GM18907 (cell line): Measurements from ENCODE around the gene MRGPRD.

ENCODE experiments used
- ATAC-seq: cut with Tn5 transposase; IDR thresholded peaks from one replicate; pipeline ENCODE4 v1.9.1; 2021; ENCODE audit warnings: mild to moderate bottlenecking, moderate library complexity; ENCODE audit not compliant: unreplicated experiment

MRGPRD gene

DNA sequence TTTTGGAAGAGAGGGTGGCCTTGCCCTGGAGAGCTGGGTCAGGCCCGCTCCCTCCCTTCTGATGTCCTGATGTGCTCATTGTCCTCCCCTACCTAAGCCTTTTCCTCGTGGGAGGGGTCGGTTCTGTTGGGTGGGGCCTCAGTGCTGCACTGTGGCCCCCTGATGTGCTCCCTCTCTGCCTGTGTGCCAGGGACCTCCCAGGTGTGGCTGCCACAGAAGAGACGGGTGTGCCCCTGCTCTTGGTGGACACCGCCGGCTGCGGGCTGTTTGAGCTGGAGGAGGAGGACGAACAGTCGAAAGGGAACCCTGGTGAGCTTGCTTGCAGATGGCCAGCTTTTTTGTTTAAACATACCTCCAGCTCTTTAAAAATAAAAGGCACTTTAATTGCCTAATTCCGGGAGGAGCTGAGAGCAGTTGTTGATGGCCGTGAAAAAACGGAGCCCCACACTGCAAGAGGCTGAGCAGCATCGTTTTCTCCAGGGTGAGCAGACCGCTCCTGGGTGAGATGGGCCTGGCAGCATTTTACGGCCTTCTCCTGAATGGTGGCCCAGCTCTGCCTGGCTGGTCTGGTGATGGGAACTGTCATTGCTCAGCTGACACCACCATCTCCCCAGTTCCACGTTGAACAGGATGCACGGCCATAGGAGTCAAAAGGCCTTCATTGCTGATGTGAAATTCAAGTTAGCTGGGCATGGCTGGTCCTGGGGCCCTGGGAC lies 47.0 kb downstream of the MRGPRD start:
- no peak for ATAC-seq

DNA sequence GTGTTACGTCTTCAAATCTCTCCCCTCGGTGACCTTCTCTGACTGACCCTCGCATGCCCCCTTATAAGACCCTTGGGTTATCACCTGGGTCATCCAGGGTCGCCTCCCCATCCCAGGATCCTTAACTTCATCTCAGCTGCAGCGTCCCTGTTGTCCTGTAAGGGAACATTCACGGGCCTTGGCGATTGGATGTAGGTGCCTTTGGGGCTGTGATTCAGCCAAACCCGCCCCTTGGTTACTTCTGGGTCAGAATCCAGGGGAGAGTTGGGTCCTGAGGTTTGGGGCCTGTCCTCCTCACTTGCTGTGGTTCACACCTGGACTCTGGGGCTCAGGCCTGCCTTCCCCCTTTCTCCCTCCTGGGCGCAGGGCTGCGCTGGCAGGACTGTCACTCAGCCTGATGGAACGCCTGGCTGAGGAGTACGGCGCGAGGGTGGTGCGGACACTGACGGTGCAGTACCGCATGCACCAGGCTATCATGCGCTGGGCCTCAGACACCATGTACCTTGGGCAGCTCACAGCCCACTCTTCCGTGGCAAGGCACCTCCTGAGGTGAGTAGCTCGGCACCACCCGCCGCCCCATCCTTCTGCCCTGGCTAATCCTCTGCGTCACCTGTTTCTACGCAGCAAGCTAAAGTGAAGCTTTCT lies 47.7 kb downstream of the MRGPRD start:
- no peak for ATAC-seq

- no peak for ATAC-seq
These were observed 48.4 kb downstream of the MRGPRD start for GRCh38 chr11:68932358-68932757.

- ATAC-seq: no peak
These were observed 48.9 kb downstream of the MRGPRD start for GRCh38 chr11:68931911-68932310.

DNA sequence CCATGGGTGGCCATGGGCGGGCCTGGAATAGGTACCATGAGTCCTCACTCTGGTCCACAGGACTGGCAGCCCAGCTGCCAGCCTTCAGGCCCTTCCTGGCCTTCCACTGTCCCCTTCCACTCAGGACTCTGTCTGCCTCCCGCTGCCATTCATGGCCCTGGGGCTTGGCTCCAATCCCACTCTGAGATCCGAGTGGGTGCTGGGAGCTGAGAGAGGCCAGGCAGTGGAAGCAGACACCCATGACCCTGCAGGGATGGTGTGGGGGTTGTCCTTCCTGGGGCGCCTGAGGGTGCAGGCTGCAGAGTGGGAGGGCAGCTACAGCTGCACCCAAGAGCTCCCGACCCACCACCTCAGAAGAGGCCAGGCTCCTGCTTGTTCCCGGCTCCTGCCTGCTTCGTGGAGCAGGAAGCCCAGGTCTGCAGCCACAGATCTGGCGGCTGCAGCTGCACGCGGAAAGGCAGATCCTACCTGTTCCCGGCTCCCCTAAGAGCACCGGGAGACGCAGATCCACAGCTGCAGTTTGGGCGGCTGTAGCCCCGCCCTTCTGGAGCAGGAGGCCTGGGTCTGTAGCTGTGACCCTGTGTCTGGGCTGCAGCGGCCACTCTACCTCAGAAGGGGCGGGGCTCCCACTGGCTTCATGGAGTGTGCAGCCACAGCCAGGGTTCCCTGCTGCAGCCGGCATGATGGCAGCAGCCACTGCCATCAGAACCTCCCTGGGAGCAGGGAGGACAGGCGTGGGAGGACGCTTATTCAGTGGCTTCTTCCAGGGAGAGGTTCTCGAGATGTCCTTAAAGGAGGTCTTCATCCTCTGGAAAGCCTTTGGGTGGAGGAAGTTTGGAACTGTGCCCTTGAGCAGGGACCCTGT lies 49.6 kb downstream of the MRGPRD start:
- no peak for ATAC-seq
